Mammary epithelial cell (primary cell): ENCODE results near the gene OVCA2.
A peak's percentile ranks its signal among the peaks of the same experiment; 100 is the strongest.

ENCODE experiments used
- EZH2 ChIP-seq: IDR thresholded peaks from 2 replicates; pipeline ENCODE4 v1.6.1; 2012; ENCODE audit warnings: low read length, inconsistent platforms, borderline replicate concordance
- TF ChIP-seq, protein P1 (sequence below), 2 donors: IDR thresholded peaks in 1 of 2; conservative IDR thresholded peaks in 1 of 2; 2 replicates each; pipeline ENCODE4 v1.5.1; 2011 to 2012; ENCODE audit warnings: inconsistent platforms in 2 of 2, low read length in 2 of 2, mild to moderate bottlenecking in 2 of 2, control low read depth in 1 of 2, low read depth in 1 of 2; ENCODE audit not compliant: insufficient read depth in 1 of 2; ENCODE audit errors: extremely low read depth in 1 of 2

DNA sequence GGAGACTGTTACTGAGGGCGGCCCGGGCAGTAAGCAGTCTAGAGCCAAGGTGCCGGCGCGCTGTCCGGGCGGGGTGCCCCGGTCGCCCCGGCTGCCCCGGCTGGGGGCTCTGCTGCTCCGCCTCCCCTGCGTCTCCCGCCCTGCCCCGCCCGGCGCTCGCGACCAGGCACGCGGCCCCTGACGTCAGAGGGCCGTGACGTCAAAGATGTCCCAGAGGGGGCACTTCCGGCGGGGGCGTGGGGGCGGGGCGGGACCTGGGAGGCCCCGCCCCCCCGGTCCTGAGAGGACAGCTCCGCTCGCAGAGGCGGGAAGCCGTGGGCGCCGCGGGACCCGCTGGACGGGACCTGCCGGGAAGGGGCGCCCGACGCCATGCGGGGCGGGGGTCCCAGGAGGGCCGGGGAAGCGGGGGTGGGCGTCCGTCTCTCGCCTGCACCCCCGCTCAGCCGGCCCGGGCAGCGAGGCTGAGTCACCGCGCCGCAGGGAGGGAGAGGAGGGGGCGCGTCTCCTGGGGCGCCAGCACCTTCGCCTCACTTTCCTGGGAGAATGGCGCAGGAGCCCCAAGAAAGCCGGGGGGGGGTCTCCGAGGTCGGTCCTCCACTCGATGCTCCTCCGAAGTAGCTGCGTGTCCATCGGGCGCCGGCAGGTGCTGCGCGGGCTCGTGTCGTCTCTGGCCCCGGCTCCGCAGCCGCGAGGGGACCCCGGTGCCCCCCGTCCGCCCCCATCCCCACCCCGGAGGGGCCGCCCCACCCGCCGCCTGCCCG is 8.7 kb downstream of the OVCA2 start:
- TF ChIP-seq, protein P1, sequence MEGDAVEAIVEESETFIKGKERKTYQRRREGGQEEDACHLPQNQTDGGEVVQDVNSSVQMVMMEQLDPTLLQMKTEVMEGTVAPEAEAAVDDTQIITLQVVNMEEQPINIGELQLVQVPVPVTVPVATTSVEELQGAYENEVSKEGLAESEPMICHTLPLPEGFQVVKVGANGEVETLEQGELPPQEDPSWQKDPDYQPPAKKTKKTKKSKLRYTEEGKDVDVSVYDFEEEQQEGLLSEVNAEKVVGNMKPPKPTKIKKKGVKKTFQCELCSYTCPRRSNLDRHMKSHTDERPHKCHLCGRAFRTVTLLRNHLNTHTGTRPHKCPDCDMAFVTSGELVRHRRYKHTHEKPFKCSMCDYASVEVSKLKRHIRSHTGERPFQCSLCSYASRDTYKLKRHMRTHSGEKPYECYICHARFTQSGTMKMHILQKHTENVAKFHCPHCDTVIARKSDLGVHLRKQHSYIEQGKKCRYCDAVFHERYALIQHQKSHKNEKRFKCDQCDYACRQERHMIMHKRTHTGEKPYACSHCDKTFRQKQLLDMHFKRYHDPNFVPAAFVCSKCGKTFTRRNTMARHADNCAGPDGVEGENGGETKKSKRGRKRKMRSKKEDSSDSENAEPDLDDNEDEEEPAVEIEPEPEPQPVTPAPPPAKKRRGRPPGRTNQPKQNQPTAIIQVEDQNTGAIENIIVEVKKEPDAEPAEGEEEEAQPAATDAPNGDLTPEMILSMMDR (conservative IDR thresholded peaks at IDR 0.05 in 1 of 2, IDR thresholded peaks at IDR 0.05 in 1 of 2; ENCODE audit: extremely low read depth in 1 of 2, insufficient read depth in 1 of 2, low read depth in 1 of 2, low read length in 2 of 2): peak in 1 of 2 donors; percentile 9
- TF ChIP-seq EZH2: no peak
